ENCODE measurements around the gene TGFBR2.

DNA sequence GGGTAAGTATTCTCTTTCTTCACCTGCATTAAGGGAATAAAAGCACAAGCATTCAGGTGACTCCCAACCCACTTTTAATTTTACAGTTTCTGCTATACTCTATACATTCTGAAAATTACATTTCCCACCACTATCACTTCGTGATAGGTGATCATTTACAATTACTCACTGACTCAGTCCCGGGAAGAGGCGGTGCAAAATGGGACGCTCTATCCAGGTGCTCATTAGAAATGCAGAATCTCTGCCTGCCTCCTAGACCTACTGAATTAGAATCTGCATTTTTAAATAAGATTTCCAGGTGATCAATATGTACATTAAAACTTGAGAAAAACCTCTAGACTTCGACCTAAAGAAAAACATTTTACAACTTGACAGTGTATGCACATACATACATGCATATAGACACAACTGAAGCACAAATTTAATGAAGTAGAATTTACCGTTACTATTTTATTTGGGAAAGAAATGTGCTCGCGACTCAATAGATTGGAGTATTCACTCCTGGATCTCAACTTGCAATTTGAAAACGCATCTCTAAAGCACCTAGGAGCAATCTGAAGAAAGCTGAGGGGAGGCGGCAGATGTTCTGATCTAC lies 598 bp upstream of the TGFBR2 start:
- TF ChIP-seq EZH2 (IDR thresholded peaks at IDR 0.05; ENCODE audit: insufficient read depth, poor library complexity, severe bottlenecking) = no peak
- TF ChIP-seq EZH2phosphoT487 (IDR thresholded peaks at IDR 0.05; ENCODE audit: insufficient read depth, low read depth) = no peak
